NCI-H2029 treated with DMSO at 0.1 percent for 48 hours (cell line): Measurements from ENCODE around the gene ZNF747.
"Not testable (repeated sequence)": the region's sequence is repeated elsewhere in the genome, so short reads cannot be mapped to it uniquely, and the experiment has no call there.

Source experiments
- DNase-seq: peaks from one replicate; lab custom pipeline; 2025; lab: John Stamatoyannopoulos, UW

The ZNF747 gene

DNA sequence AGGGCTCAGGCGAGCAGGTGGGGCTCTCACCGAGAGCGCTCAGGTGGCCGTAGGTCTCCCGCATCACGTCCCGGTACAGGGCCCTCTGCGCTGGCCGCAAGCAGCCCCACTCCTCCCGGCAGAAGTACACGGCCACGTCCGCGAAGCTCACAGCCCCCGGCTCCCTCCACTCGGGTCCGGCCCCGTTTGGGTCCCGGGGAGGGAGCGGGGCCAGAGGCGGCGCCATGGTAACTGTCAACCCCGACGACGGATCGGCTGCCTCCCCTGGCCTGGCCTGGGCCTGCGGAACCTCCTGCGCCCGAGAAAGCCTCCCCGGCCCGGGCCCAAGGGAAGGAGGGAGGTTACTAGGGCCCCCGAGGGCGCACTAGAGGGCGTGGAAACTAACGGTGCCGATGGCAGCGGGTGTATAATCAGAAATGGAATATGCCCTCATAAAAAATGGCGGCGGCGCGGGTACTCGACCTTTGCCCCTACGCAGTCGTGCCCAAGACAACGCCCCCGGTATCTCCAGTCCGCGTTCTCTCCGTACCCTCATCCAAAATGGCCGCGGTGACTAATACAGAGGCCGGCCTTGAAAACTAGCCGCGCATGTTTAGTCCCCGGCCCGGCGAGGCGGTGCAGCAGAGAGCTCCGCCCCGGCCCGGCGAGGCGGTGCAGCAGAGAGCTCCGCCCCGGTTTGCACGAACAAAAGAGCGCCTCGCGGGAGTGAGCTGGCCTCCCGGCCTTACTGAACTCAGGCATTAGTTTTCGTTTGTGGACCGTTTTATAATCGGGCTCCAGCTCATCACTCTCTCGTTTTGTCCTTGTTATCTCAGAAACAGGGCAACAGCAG lies 23.5 kb upstream of the ZNF747 start, which contains the start of gene ZNF764:
ZNF764 (minus strand) TSS at position 418 of the 832 bp plus-strand sequence; CDS start at position 226, 192 bp downstream.
- DNase-seq: peak; percentile 91

- no peak for DNase-seq
Observed at GRCh38 chr16:30557707-30557956, 23.0 kb upstream of the ZNF747 start.

- DNase-seq: no peak
Observed at GRCh38 chr16:30556125-30556473, 21.4 kb upstream of the ZNF747 start.

GRCh38 chr16:30555315-30556124 lies 20.9 kb upstream of the ZNF747 start:
- DNase-seq: no peak

DNA sequence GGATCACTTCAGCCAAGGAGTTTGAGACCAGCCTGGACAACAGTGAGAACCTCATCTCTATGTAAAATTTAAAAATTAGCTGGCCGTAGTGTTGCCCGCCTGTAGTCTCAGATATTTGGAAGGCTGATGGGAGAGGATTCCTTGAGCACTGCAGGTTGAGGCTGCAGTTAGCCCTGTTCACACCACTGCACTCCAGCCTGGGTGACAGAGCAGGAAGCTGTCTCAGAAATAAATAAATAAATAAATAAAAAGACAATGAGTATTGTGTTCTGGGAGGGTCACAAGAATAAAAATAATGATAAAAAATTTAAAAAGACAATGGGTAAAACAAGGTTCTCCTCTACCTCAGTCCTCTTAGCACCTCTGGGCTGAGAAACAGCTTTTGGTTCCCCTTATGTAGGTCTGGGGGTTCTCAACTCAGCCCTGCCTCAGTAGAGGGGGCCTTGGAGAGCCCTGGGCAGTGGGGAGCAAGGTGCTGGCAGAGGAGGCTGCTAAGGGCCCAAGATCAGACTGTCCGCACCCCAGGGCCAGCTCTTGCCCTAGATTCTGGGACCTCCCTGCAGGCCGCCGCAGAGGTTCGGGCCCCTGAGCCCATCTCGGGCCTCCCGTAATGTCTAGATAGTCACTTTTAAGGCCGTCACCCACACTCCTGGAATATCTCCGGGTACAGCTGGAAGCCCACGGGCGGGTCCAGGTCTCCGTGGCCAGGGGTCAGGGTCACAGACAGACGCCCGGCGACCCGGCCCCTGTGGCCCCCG lies 20.1 kb upstream of the ZNF747 start:
- no peak for DNase-seq

GRCh38 chr16:30553393-30553899 lies 18.8 kb upstream of the ZNF747 start:
- no peak for DNase-seq

- no peak for DNase-seq
Observed at GRCh38 chr16:30552956-30553355, 18.3 kb upstream of the ZNF747 start.

DNA sequence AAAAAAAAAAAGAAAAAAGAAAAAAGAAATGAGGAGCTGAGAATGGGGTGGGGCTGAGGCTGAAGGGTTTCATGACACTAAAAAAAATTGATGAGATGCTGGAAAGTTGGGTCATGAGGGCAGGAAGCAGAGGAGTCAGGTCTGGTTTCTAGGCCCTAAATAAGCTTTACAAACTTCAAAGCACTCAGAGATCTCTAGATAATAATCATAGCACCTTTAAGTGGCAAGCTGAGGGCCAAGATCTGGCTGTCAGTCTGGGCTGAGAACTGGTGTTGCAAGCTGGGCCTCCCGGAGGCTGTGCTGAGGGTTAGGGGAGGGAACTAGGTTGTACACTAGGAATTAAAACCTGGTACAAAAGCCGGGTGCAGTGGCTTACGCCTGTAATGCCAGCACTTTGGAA lies 17.1 kb upstream of the ZNF747 start:
- no peak for DNase-seq

GRCh38 chr16:30548416-30549253 lies 14.0 kb upstream of the ZNF747 start:
- DNase-seq: no peak

GRCh38 chr16:30546115-30546514 lies 11.5 kb upstream of the ZNF747 start:
- DNase-seq: no peak

GRCh38 chr16:30543067-30543466 lies 8.4 kb upstream of the ZNF747 start:
- no peak for DNase-seq

GRCh38 chr16:30541502-30542329 lies 7.1 kb upstream of the ZNF747 start:
- DNase-seq: no peak

DNA sequence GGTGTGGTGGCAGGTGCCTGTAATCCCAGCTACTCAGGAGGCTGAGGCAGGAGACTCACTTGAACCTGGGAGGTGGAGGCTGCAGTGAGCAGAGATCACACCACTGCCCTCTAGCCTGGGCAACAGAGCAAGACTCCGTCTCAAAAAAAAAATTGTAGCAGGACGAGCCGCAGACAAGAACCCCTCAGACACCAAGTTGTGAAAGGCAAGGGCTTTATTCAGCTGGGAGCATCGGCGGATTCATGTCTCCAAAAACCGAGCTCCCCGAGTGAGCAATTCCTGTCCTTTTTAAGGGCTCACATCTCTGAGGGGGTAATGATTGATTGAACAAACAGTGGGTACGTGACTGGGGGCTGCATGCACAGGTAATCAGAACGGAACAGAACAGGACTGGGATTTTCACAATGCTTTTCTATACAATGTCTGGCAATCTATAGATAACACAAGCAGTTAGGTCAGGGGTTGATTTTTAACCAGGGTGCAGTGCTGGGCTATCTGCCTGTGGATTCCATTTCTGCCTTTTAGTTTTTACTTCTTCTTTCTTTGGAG lies 6.3 kb upstream of the ZNF747 start:
- DNase-seq: not testable (repeated sequence)

- not testable (repeated sequence) for DNase-seq
Observed at GRCh38 chr16:30539986-30540526, 5.4 kb upstream of the ZNF747 start.

- DNase-seq: no peak
Observed at GRCh38 chr16:30539000-30539964, 4.6 kb upstream of the ZNF747 start.

GRCh38 chr16:30536391-30537024 lies 1.9 kb upstream of the ZNF747 start:
- not testable (repeated sequence) for DNase-seq

DNA sequence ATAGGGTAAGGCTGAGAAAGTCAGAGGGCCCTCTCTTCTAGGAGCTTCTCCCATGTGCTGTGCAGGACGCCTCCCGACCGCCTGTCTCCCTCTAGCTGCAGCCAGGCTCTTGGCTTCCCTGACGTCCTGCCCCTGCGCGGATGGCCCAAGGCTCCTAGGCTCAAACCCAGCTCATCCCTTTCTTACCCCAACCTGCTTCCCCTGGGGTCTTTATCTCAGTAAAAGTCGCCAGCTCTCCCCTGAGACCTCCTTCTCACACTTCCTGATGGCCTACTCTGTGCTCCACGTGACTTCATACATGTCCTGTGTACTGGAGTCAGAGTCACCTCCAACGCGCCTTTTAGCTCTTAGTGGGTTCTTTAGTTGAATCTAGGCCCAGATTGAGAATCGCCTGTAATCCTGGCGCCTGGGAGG lies 1.1 kb upstream of the ZNF747 start:
- no peak for DNase-seq

DNA sequence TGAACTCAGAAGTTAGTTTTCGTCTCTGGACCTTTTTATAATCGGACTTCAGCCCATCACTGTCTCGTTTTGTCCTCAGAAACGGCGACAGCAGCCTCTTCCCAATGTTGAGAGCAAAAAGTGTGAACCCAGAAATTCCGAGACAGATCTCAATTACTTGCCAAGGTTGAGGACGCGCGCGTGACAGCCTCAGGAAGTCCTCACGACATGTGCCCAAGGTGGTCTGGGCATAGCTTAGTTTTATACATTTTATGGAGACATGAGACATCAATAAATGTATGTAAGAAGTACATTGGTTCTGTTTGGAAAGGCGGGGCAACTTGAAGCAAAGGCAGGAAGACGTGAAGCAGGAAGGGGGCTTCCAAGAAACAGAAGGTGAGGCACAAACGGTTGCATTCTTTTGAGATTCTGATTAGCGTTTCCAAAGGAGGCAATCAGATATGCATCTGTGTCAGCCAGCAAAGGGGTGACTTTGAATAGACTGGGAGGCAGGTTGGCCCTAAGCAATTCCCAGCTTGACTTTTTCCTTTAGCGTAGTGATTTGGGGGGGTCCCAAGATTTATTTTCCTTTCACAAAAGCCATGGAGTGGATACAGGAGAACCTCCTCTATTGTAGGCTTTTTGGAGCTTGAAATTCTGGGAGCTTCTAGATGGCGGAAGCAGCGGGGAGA lies 583 bp upstream of the ZNF747 start:
- peak; percentile 46 for DNase-seq
